AG04449 (cell line): Measurements from ENCODE around the gene ST6GAL1.
"Not testable (repeated sequence)": the region's sequence is repeated elsewhere in the genome, so short reads cannot be mapped to it uniquely, and the experiment has no call there.

ENCODE experiments used
- CTCF ChIA-PET: fragments of 350-600 bp; formaldehyde crosslinking; extraction: SDS; loops from one replicate; lab custom pipeline; 2021; ENCODE audit warnings: antibody characterized with exemption; lab: Yijun Ruan, JAX
- POLR2A ChIA-PET: fragments of 400-600, 350-600 bp; formaldehyde crosslinking; extraction: SDS; loops from one replicate; lab custom pipeline; 2020; ENCODE audit warnings: antibody characterized with exemption, inconsistent platforms; lab: Yijun Ruan, JAX
- DNase-seq: peaks from one replicate; pipeline ENCODE4 v3.0.0-alpha.2; 2010; ENCODE audit warnings: low read depth, low spot score
- H3K4me3 ChIP-seq: 2 replicates; pipeline ENCODE4 v1.5.1; 2011; ENCODE audit warnings: low read depth, mild to moderate bottlenecking, control low read depth, low read length
- CTCF ChIP-seq: IDR thresholded peaks from one replicate; pipeline ENCODE4 v1.5.1; 2011; ENCODE audit warnings: mild to moderate bottlenecking, moderate library complexity, low read length, control low read depth, inconsistent platforms; ENCODE audit not compliant: insufficient read depth; ENCODE audit errors: missing control alignments

The ST6GAL1 gene

GRCh38 chr3:186930143-186930640 lies at the start of gene ST6GAL1:
TSS of gene ST6GAL1 (plus strand) at chr3:186930526. CDS start at chr3:187042704, 112,178 bp downstream.
- peak within 1 kb of the TSS; percentile 61 for H3K4me3 ChIP-seq
- no peak for DNase-seq
- CTCF ChIA-PET = interaction anchor here (2.1 to 3.1 kb wide), 3 partner anchors 10 to 109 kb away, joined by 5 to 8 read pairs (median 6); no protein-coding TSS in a partner anchor
- peak; percentile 43 for TF ChIP-seq CTCF
- POLR2A ChIA-PET = no interaction called here

- TF ChIP-seq CTCF = no peak
- peak; percentile 28 for DNase-seq
- POLR2A ChIA-PET = no interaction called here
- no peak overlapping the region for H3K4me3 ChIP-seq
- CTCF ChIA-PET = interaction anchor here (1.2 kb wide), 1 partner anchor 282 kb away, joined by 3 read pairs; no protein-coding TSS in a partner anchor
Observed at GRCh38 chr3:186882150-186882524, 48.2 kb upstream of the ST6GAL1 start.

- CTCF ChIA-PET = no interaction called here
- DNase-seq = peak; percentile 33
- H3K4me3 ChIP-seq = no peak overlapping the region
- POLR2A ChIA-PET = interaction anchor here (0.7 kb wide), 1 partner anchor 224 kb away, joined by 3 read pairs; no protein-coding TSS in a partner anchor
- no peak for TF ChIP-seq CTCF
Observed at GRCh38 chr3:186882881-186883685, 47.2 kb upstream of the ST6GAL1 start.

- ChIA-PET POLR2A (no interaction called here), CTCF (no interaction called here)
- no peak for DNase-seq
Observed at GRCh38 chr3:186883686-186884058, 46.7 kb upstream of the ST6GAL1 start.

GRCh38 chr3:186884868-186885267 lies 45.5 kb upstream of the ST6GAL1 start:
- DNase-seq, H3K4me3 ChIP-seq, POLR2A ChIA-PET, CTCF ChIA-PET: not testable (repeated sequence)

More at GRCh38 chr3:186883686-186884058, 46.7 kb upstream of the ST6GAL1 start:
- TF ChIP-seq CTCF = no peak
- H3K4me3 ChIP-seq = no peak overlapping the region

- H3K4me3 ChIP-seq = no peak overlapping the region
- ChIA-PET POLR2A (no interaction called here), CTCF (no interaction called here)
- no peak for TF ChIP-seq CTCF
- DNase-seq = no peak
Observed at GRCh38 chr3:186886202-186886981, 43.9 kb upstream of the ST6GAL1 start.

GRCh38 chr3:186887507-186887938 lies 42.8 kb upstream of the ST6GAL1 start:
- H3K4me3 ChIP-seq, DNase-seq, POLR2A ChIA-PET, CTCF ChIA-PET: not testable (repeated sequence)
